ENCODE data around the gene PRRT4. TPM values are rescaled to one million over a fixed set of nuclear protein-coding genes. Genes with fewer than 3 reads are reported as not detected.
A peak's percentile ranks its signal among the peaks of the same experiment; 100 is the strongest.

The PRRT4 gene
- total RNA-seq, 1 experiment from 2014 or later, result not detected

GRCh38 chr7:128362670-128363069, 1.2 kb upstream of the PRRT4 start:
- no peak overlapping the region for H3K4me3 ChIP-seq
- H3K9me3 ChIP-seq, result no peaks in the 10 kb centered on the region
- DNase-seq, result no peak
- peaks cover 40% of the 10 kb centered on the region for H3K27me3 ChIP-seq
- no peaks in the 10 kb centered on the region for H3K36me3 ChIP-seq

GRCh38 chr7:128360359-128360678, 1.2 kb downstream of the PRRT4 start:
- Histone ChIP-seq H3K36me3 (no peaks in the 10 kb centered on the region), H3K9me3 (no peaks in the 10 kb centered on the region), H3K4me3 (no peak overlapping the region), H3K27me3 (peaks cover 28% of the 10 kb centered on the region)
- DNase-seq, result no peak

- H3K36me3 ChIP-seq, result no peaks in the 10 kb centered on the region
- DNase-seq, result no peak
- no peaks in the 10 kb centered on the region for H3K9me3 ChIP-seq
- H3K4me3 ChIP-seq, result no peak overlapping the region
- peaks cover 26% of the 10 kb centered on the region for H3K27me3 ChIP-seq
Measured at GRCh38 chr7:128359939-128360338, 1.6 kb downstream of the PRRT4 start.

- no peak for DNase-seq
- Histone ChIP-seq H3K9me3 (no peaks in the 10 kb centered on the region), H3K27me3 (peaks cover 22% of the 10 kb centered on the region), H3K4me3 (no peak overlapping the region), H3K36me3 (no peaks in the 10 kb centered on the region)
Measured at GRCh38 chr7:128359336-128359735, 2.2 kb downstream of the PRRT4 start.

- Histone ChIP-seq H3K9me3 (no peaks in the 10 kb centered on the region), H3K36me3 (no peaks in the 10 kb centered on the region), H3K4me3 (no peak overlapping the region), H3K27me3 (peaks cover 11% of the 10 kb centered on the region)
- DNase-seq, result no peak
Measured at GRCh38 chr7:128358233-128358632, 3.3 kb downstream of the PRRT4 start.

- H3K9me3 ChIP-seq, result no peaks in the 10 kb centered on the region
- H3K36me3 ChIP-seq, result no peaks in the 10 kb centered on the region
- H3K27me3 ChIP-seq, result peaks cover 7% of the 10 kb centered on the region
- H3K4me3 ChIP-seq, result no peak overlapping the region
- DNase-seq, result no peak
Measured at GRCh38 chr7:128357217-128357613, 4.3 kb downstream of the PRRT4 start.

GRCh38 chr7:128356546-128357216, 4.8 kb downstream of the PRRT4 start:
- H3K27me3 ChIP-seq, result peaks cover 2% of the 10 kb centered on the region
- H3K4me3 ChIP-seq, result no peak overlapping the region
- H3K9me3 ChIP-seq, result no peaks in the 10 kb centered on the region
- H3K36me3 ChIP-seq, result no peaks in the 10 kb centered on the region
- DNase-seq, result no peak

GRCh38 chr7:128353610-128354009, 7.9 kb downstream of the PRRT4 start:
- Histone ChIP-seq H3K27me3 (no peaks in the 10 kb centered on the region), H3K4me3 (no peak overlapping the region), H3K36me3 (no peaks in the 10 kb centered on the region), H3K9me3 (no peaks in the 10 kb centered on the region)
- DNase-seq, result no peak

GRCh38 chr7:128353189-128353588, 8.3 kb downstream of the PRRT4 start:
- Histone ChIP-seq H3K4me3 (no peak overlapping the region), H3K9me3 (no peaks in the 10 kb centered on the region), H3K36me3 (no peaks in the 10 kb centered on the region), H3K27me3 (no peaks in the 10 kb centered on the region)
- no peak for DNase-seq

- no peaks in the 10 kb centered on the region for H3K27me3 ChIP-seq
- H3K4me3 ChIP-seq, result no peak overlapping the region
- H3K36me3 ChIP-seq, result no peaks in the 10 kb centered on the region
- no peaks in the 10 kb centered on the region for H3K9me3 ChIP-seq
- DNase-seq, result no peak
Measured at GRCh38 chr7:128352636-128353035, 8.9 kb downstream of the PRRT4 start.

GRCh38 chr7:128352153-128352537, 9.3 kb downstream of the PRRT4 start:
- Histone ChIP-seq H3K9me3 (no peaks in the 10 kb centered on the region), H3K36me3 (no peaks in the 10 kb centered on the region), H3K4me3 (no peak overlapping the region), H3K27me3 (no peaks in the 10 kb centered on the region)
- peak; percentile 38 for DNase-seq

GRCh38 chr7:128351296-128352152, 10.0 kb downstream of the PRRT4 start:
- no peaks in the 10 kb centered on the region for H3K27me3 ChIP-seq
- H3K4me3 ChIP-seq, result no peak overlapping the region
- H3K36me3 ChIP-seq, result no peaks in the 10 kb centered on the region
- no peaks in the 10 kb centered on the region for H3K9me3 ChIP-seq
- no peak for DNase-seq

- H3K36me3 ChIP-seq, result no peaks in the 10 kb centered on the region
- H3K4me3 ChIP-seq, result no peak overlapping the region
- no peaks in the 10 kb centered on the region for H3K9me3 ChIP-seq
- DNase-seq, result no peak
- no peaks in the 10 kb centered on the region for H3K27me3 ChIP-seq
Measured at GRCh38 chr7:128350708-128351295, 10.7 kb downstream of the PRRT4 start.

- no peak overlapping the region for H3K4me3 ChIP-seq
- no peaks in the 10 kb centered on the region for H3K36me3 ChIP-seq
- no peaks in the 10 kb centered on the region for H3K27me3 ChIP-seq
- no peak for DNase-seq
- no peaks in the 10 kb centered on the region for H3K9me3 ChIP-seq
Measured at GRCh38 chr7:128349466-128349825, 12.0 kb downstream of the PRRT4 start.

- Histone ChIP-seq H3K9me3 (no peaks in the 10 kb centered on the region), H3K27me3 (no peaks in the 10 kb centered on the region), H3K4me3 (no peak overlapping the region), H3K36me3 (no peaks in the 10 kb centered on the region)
- DNase-seq, result peak; percentile 24
Measured at GRCh38 chr7:128347647-128348097, 13.8 kb downstream of the PRRT4 start.

GRCh38 chr7:128344431-128344774, 17.1 kb downstream of the PRRT4 start:
- Histone ChIP-seq H3K4me3 (no peak overlapping the region; the same call in 1 of the 2 replicates), H3K9me3 (no peaks in the 10 kb centered on the region), H3K27me3 (no peaks in the 10 kb centered on the region), H3K36me3 (no peaks in the 10 kb centered on the region)
- DNase-seq, result no peak

- H3K9me3 ChIP-seq, result no peaks in the 10 kb centered on the region
- H3K27me3 ChIP-seq, result no peaks in the 10 kb centered on the region
- H3K36me3 ChIP-seq, result peaks cover 3% of the 10 kb centered on the region
- H3K4me3 ChIP-seq, result peak within 1 kb of the TSS; percentile 73
- DNase-seq, result peak; percentile 82
Measured at GRCh38 chr7:128343554-128344430, 17.7 kb downstream of the PRRT4 start, which contains the start of gene RBM28. RBM28 (minus strand) TSS chr7:128343908; CDS start chr7:128343793, 115 bp downstream.

Measured in MG63 (cell line).